A172 (cell line): ENCODE measurements around the gene ZGRF1. TPM values are rescaled to one million over a fixed set of nuclear protein-coding genes. Genes with fewer than 3 reads are reported as not detected.
"Not testable (repeated sequence)": the region's sequence is repeated elsewhere in the genome, so short reads cannot be mapped to it uniquely, and the experiment has no call there.

Experiments used
- DNase-seq: peaks from one replicate; pipeline ENCODE4 v3.0.0-alpha.2; 2015; ENCODE audit warnings: low spot score
- total RNA-seq: library from RNA; depleted of rRNA; stranded (reverse); fragments of >200 nt; shearing (Covaris generic); gene quantifications from 2 replicates; pipeline ENCODE4 v1.2.3, GENCODE V29; 2014

The ZGRF1 gene
- total RNA-seq, 1 experiment from 2014 or later, result 23.5 TPM

DNA sequence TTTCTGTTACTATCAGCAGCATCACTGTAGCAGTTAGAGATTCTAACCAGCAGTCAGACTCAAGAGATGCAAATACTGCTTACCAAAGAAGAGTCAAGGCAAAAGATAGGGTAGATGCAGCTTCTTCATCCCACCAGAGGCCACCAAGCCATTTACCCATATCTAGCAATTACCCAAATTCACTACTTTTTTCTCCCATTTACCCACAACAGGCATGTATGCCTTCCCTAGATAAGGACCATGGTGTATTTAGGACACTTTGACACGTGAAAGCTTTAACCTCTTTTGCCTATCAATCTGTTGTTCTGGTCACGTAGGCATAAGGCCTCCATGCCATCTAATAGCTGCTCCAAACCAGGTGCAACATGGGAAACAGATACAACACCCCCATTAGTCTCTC lies 5.8 kb upstream of the ZGRF1 start:
- no peak for DNase-seq

DNA sequence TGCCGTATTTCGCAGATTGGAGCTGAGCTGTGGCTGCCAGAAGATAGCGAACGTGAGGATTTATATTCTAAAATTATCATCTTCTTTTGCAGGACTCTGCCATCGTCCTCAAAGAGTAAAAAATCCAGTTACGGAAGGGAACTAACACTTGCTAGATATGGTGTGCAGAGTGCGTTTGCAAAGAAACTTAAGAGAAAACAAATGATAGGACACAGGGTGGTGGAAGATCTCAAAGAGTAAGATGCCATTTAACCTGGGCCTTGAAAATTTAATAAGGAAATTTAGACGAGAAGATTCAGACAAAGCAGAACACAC lies 800 bp upstream of the ZGRF1 start:
- DNase-seq, result no peak

DNA sequence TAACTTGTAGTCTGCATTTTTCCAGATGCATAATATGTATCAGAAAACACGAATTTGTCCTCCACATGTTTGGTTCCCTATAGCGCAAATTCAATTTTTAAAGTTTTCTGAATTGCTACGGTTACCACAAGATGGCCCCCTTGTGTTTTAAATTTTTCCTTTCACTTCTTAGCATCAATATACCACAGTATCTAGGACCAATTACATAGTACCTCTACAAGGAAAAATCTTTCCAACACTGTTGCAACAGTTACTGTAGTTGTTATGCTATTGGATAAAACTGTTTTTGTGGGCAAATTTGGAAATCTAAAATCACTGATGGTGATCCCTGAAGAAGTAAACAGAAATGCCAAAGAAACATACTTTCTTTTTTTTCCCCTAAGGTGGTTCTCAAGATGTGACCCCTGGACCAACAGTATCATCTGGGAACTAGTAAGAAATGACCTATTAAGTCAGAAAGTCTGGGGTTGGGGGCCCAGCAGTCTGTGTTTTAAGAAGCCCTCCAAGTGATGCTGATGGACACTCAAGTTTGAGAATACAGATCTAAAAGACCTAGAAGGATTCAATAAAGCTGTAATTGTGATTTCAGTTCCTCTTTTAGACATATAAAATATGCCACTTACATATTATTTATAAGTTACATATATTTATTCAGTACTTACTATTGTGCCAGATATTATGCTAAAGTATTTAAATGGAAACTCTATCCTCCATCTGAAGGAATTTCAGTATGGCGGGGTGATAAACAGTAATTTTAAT lies 3.1 kb downstream of the ZGRF1 start:
- DNase-seq, result peak; percentile 28

DNA sequence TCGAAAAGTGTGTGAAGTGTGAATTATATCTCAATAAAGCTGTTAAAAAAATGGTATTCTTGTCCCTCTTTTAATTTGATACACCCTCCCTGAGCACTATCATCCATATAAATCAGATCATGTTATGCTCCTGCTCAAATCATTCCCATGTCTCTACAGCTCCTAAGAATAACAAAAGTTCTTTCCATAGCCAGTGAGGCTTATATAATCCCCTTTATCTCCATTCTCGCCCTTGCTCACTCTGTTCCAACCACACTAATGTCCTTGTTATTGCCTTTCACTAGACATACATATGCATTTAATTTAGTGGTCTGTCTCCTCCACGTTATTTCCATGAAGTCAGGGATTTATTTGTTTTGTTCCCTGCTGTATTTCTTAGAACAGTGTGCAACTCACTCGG lies 10.5 kb downstream of the ZGRF1 start:
- no peak for DNase-seq

DNA sequence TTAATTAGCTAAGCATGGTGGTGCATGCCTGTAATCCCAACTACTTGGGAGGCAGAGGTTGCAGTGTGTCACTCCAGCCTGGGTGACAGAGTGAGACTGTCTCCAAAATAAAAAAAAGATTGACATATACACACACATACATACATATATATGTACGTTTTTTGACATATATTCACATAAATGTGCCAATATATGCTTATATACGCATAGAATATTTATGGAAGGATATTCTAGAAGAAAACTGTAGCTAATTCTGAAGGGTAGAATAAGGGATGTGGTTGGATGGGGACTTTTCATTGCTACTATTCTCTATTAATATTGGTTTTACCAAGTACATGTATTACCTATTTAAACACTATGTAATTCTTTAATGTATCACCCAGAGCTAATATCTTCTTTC lies 19.7 kb downstream of the ZGRF1 start:
- no peak for DNase-seq

DNA sequence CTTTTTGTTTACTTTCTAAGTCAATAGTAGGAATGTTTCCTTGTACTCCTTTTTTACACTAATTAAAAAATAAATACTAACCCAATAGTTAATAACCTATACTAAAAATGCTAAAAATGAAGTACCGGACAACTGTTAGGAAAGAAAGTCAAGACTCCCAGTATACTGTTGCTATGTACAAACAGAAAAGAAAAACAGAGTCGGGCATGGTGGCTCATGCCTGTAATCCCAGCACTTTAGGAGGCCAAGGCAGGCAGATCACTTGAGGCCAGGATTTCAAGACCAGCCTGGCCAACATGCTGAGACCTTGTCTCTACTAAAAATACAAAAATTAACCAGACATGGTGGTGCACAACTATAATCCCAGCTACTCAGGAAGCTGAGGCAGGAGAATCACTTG lies 23.9 kb downstream of the ZGRF1 start:
- not testable (repeated sequence) for DNase-seq

DNA sequence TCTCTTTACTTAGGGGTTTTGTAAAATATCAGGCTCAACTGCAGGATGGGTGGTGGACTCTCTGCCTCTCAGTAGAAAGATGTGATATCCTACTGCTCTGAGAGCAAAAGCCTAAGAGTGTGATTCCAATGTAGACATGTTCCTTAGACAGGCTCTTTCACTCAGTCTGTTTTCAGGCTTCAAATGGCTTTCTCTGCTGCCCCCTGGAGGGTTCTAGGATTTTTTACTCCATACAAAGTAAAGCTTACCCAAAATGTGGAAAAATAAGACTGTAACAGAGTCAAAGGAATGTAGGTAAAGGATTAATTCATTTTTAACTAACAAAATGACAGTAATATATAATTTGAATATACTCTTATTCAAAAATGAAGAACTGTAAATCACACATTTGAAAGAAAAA lies 32.1 kb downstream of the ZGRF1 start:
- peak; percentile 44 for DNase-seq

DNA sequence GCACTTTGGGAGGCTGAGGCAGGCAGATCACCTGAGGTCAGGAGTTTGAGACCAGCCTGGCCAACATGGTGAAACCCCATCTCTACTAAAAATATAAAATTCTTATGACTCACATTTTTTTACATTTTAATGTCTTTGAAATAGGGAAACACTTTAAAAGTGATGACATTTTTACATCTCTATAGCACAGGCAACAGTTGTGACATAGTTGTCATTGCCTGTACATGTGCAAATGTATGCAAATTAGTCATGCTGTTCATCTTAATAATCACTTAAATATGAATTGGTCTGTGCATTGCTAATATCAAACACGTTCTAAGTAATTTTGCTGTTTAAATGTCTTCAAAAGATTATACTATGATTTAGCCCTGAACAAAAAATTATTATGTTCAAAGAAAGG lies 41.7 kb downstream of the ZGRF1 start:
- DNase-seq, result no peak

DNA sequence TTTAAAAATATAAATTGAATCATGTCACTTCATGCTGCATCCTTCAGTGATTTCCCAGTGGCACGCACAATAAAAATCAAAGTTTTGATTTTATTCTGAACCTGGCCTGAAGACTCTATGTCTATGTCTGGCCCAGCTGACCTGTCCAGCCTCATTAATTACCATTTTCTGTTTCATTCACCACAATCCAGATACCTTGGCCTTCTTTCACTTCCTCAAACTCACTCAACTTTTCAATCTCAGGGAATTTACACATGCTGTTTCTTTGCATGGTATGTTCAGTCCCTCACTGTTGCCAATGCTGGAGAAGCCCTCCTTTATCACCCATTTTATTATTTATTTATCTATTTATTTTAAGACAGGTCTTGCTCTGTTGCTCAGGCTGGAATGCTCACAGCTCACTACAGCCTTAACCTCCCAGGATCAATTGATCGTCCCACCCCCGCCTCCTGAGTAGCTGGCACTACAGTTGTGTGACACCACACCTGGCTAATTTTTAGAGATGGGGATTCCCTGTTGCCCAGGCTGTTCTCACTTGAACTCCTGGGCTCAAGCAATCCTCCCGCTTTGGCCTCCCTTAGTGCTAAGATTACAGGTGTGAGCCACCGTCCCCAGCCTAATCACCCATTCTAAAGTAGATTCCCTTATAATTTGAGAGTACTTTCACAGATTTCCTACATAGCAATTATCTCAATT lies 43.1 kb downstream of the ZGRF1 start:
- DNase-seq, result no peak

DNA sequence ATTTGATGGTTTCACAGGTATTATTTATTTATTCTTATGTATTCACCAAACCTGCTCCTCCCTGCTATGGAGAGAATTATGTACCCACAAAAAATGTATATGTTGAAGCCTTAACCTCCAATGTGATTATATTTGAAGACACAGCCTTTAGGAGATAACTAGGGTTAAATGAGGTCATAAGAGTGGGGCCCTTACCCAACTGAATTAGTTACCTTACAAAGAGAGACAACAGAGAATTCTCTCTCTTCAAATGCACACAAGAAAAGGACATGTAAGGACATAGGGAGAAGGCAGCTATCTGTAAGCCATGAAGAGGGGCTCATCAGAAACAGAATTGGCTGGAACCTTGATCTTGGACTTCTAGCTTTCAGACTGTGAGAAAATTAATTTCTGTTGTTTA lies 44.0 kb downstream of the ZGRF1 start:
- DNase-seq, result no peak

DNA sequence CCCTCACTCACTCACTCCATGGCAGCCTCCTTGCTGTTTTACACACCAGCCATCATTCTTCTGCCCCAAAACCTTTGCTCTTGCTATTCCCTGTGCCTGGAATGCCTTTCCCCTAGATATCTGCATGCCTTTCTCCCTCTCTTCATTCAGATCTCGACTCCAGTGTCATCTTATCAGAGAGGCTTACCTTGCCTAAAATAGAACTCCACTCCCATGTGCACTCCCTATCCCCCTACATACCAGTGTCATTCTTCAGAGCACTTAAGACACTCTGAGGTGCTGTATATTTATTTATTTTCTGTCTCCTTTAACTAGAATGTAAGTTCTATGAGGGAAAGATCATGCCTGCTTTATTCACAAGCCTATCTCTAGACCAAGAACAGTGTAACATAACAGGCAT lies 45.1 kb downstream of the ZGRF1 start:
- DNase-seq, result no peak

DNA sequence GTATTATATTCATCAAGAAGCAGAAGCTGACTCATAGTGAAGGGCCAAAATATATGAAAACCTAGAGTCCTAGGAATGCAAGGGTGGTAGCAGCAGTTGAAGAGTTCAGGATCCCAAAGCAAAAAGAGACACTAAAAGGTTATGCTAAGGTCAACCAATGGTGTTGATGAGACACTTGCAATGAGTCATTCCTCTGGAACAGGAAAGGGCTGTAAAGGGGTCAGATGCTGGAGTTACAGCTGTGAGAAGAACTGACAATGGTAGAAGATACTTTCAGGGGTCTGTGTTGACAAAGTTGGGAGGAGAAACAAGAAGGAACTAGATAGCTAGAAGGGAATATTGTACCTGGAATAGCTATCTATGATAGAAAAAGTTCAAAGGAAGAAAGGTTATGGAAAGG lies 47.5 kb downstream of the ZGRF1 start:
- peak; percentile 23 for DNase-seq

DNA sequence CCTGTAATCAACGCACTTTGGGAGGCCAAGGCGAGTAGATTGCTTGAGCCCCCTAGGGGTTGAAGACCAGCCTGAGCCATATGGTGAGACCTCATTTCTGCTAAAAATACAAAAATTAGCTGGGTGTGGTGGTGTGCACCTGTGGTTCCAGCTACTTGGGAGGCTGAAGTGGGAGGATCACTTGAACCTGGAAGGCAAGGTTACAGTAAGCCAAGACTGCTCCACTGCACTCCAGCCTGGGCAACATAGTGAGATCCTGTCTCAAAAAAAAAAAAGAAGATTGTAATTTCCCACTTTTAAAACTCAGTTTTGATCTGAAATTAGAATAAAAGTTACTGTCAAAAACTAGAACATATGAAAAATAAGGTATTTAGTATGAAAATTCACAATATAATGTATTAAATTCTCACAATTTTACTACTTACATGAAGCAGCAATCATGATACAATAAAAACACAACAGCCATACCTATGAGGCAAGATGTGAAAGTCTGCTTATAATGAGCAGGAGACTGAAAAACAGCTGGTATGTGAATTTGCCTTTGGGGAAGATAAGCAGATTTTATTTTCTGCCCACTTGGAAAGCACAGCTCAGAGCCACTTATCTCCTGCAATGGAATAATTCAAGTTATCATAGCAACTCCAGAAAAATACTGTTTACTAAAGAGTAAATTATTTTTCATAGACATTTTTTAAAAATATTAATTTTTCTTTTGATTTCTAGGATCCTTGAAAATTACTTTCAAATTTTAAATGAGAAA lies 50.6 kb downstream of the ZGRF1 start:
- no peak for DNase-seq

DNA sequence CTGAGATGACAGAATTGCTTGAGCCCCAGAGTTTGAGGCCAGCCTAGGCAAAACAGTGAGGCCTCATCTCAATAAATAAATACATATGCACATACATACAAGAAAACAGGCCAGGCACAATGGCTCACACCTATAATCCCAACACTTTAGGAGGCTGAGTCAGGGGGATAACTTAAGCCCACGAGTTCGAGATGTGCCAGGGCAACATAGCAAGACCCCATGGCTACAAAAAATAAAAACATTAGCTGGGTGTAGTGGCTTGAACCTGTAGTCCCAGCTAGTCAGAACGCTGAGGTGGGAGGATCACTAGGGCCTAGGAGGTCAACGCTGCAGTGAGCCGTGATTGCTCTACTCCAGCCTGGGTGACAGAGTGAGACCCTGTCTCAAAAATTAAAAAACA lies 69.2 kb downstream of the ZGRF1 start:
- DNase-seq, result no peak

DNA sequence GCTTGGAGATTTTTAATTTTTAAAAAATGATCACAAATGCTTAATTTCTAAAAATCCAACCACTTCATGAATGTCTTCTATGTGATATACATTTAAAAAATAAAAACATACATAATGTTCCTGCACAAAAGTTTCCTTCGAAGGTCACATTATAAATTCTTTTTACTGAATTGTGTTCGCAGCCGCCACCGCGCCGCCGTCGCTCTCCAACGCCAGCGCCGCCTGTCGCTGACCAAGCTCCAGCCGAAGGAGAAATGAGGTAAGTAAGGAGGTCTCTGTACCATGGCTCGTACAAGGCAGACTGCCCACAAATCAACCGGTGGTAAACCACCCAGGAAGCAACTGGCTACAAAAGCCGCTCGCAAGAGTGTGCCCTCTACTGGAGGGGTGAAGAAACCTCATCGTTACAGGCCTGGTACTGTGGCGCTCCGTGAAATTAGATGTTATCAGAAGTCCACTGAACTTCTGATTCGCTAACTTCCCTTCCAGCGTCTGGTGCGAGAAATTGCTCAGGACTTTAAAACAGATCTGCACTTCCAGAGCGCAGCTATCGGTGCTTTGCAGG lies 71.9 kb downstream of the ZGRF1 start:
- no peak for DNase-seq

DNA sequence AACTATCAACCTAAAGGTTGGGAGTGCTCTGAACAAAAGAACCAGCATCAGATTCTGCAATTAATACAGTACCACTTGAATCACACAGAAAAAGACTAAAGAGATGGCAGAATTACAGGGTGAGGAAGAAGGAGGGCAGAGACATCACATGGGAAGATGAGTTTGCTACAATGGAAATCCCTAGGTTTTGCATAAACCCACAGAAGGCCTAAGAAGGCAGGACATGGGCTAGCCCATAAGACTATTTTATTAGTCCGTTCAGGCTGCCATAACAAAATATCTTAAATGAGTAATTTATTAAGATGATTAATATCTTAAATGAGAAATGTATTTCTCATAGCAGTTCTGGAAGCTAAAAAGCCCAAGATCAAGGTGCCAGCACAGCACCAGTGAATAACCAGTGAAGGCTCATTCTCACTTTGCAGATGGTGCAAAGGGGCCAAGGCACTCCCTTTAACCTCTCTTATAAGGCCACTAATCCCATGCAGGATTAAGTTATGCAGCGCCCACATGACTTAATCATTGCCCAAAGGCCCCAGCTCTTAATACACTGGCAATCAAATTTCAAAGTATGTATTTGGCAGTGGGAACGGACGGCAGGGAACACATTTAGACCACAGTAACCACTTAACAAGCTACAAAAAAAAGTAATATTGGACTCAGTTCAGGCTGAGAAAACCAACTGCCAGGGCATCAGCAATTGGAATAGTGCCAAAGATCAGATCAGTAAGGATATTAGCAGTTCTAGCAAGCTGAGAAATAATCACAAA lies 73.1 kb downstream of the ZGRF1 start:
- no peak for DNase-seq

DNA sequence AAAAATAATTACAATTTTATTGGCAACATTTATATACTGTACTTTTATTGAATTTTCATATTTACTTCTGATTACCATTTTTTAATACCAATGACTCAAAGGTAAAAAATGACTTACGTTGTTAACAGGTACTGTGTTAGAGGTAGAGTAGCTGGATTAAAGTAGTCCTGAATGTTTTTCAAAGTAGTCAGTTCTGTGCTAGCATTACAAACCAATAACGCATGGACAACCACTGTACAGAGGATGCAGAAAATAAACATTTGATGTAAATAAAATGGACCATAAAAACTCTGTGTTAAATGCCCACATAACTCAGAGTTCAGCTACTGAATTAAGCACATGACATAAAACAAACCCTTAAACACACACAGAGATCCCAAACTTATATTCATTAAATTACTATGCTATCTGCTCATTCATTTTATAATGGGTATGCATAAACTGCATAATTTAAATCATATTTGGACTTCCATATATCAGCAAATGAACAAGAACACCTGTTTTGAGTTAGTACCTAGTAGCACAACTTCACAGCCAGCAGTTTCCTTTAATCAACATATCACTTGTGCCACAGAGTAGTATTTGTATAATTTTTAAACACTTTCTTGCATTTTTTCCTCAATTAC lies 74.3 kb downstream of the ZGRF1 start:
- DNase-seq, result no peak

DNA sequence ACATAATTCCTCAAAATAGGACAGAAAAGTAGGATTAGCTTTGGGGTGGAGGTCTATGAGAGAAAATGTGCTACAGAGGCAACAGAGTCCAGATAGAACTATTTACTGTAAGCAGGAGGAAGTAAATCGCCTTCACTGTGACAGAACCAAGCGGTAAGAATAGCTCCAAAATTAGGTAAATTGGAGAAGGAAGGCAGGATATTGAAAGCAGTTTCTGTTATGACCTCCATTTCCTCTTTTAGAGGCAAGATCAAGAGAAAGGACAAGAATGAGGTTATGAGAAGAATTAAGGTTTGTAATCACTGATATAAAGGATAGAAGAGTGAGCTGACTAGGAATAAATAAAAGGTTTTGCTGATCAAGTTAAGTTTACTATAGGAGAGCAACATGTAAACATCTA lies 76.6 kb downstream of the ZGRF1 start:
- DNase-seq, result no peak

DNA sequence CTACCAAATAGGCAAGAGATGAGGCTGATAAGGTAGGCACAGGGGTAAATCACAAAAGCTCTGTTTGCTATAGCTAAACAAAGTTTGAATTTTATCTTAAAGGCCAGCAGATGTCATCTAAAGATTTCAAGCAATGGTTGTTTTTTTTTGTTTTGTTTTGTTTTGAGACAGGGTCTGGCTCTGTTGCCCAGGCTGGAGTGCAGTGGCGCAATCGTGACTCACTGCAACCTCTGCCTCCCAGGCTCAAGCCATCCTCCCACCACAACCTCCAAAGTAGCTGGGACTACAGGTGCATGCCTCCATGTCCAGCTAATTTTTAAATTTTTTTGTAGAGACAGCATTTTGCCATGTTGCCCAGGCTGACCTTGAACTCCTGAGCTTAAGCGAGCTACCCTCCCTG lies 77.7 kb downstream of the ZGRF1 start:
- no peak for DNase-seq

DNA sequence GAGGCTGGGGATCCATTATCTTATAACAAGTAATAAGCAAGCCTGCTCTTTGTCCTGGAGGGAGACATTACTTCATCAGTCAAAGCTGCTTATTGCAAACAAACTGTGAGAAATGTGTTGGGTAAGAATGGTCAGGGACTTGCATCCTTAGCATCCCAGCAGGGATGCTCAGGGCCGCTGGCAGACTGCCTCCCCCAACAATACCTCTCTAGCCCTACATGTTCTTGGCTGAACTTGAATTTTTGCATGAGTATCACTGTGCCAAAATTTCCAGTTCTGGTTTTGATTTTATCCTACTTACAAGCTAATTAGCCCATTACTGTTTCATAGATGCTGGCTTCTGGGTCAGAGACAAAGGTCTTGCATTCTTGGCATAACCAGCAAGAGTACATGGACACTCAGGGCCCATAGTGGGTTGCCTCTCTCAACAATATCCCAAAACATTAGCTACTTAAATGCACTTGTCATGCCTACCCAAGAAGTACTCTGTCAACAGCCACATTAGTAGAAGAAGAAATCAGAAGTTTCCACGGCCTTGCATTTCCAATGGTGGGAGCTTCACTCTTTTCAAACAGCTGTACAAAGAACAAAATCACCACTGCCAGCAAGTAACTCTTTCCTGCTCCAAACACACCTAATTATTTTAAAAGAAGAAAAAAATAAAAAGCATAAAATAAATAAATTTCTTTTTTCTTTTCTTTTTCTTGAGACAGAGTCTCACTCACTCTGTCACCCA lies 78.9 kb downstream of the ZGRF1 start:
- DNase-seq, result no peak

DNA sequence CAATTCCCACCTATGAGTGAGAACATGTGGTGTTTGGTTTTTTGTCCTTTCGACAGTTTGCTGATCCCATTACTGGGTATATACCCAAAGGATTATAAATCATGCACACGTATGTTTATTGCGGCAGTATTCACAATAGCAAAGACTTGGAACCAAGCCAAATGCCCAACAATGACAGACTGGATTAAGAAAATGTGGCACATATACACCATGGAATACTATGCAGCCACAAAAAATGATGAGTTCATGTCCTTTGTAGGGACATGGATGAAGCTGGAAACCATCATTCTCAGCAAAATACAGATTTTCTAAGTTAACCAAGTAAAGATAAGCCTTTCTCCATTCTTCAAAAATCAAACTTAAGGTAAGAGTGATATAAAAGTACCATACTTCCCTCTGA lies 82.4 kb downstream of the ZGRF1 start:
- not testable (repeated sequence) for DNase-seq
